ENCODE measurements around the gene APPL2.

GRCh38 chr12:105256921-105257320 is 20.9 kb upstream of the APPL2 start:
- TF ChIP-seq CTCF (conservative IDR thresholded peaks at IDR 0.05; ENCODE audit: low read depth, low read length) (no peak), EZH2 (IDR thresholded peaks at IDR 0.05; ENCODE audit: borderline replicate concordance, low read depth, low read length, poor library complexity, severe bottlenecking) (no peak)

Data from A673 (cell line).